ENCODE measurements around the gene GTSF1L. TPM values are rescaled to one million over a fixed set of nuclear protein-coding genes. Genes with fewer than 3 reads are reported as not detected.

The GTSF1L gene
- total RNA-seq, 1 donor from 2014 or later = not detected

GRCh38 chr20:43716123-43716522, 10.7 kb downstream of the GTSF1L start:
- Mint-ChIP-seq H3K27ac (ENCODE audit: unreplicated experiment) (no peak overlapping the region), H3K4me1 (ENCODE audit: low read depth) (no peaks in the 10 kb centered on the region), H3K36me3 (ENCODE audit: low read depth) (peaks cover 3% of the 10 kb centered on the region), H3K27me3 (ENCODE audit: low read depth) (no peaks in the 10 kb centered on the region), H3K4me3 (ENCODE audit: unreplicated experiment) (no peak overlapping the region), H3K9me3 (ENCODE audit: low read depth) (peaks cover 5% of the 10 kb centered on the region)
- TF ChIP-seq, protein P1, sequence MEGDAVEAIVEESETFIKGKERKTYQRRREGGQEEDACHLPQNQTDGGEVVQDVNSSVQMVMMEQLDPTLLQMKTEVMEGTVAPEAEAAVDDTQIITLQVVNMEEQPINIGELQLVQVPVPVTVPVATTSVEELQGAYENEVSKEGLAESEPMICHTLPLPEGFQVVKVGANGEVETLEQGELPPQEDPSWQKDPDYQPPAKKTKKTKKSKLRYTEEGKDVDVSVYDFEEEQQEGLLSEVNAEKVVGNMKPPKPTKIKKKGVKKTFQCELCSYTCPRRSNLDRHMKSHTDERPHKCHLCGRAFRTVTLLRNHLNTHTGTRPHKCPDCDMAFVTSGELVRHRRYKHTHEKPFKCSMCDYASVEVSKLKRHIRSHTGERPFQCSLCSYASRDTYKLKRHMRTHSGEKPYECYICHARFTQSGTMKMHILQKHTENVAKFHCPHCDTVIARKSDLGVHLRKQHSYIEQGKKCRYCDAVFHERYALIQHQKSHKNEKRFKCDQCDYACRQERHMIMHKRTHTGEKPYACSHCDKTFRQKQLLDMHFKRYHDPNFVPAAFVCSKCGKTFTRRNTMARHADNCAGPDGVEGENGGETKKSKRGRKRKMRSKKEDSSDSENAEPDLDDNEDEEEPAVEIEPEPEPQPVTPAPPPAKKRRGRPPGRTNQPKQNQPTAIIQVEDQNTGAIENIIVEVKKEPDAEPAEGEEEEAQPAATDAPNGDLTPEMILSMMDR (IDR thresholded peaks at IDR 0.05) = no peak
- no peak for DNase-seq (ENCODE audit: low spot score)

DNA sequence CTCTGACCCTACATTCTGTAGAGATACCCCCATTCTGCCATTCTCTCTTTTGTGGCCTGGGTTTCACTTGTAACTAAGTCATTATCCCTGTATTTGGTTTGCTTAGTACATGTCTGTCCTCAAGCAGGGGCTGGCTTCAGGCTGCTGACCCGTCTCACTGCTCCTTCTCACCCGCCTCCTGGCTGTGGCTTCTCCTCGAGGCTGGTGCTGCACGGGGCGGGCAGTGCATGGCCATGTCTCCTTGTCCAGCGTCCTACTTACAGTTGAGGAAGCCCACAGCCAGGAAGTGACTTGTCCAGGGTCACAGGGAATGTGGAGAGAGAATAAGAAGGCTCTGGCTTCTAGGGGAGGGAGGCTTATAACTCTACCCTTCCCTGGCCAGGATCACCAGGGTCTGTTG, 11.3 kb downstream of the GTSF1L start:
- Mint-ChIP-seq H3K4me3 (ENCODE audit: unreplicated experiment) (no peak overlapping the region), H3K36me3 (ENCODE audit: low read depth) (peaks cover 3% of the 10 kb centered on the region), H3K4me1 (ENCODE audit: low read depth) (no peaks in the 10 kb centered on the region), H3K9me3 (ENCODE audit: low read depth) (peaks cover 5% of the 10 kb centered on the region), H3K27me3 (ENCODE audit: low read depth) (no peaks in the 10 kb centered on the region), H3K27ac (ENCODE audit: unreplicated experiment) (no peak overlapping the region)
- TF ChIP-seq, protein P1 (IDR thresholded peaks at IDR 0.05) = no peak
- DNase-seq (ENCODE audit: low spot score) = no peak

GRCh38 chr20:43715044-43715443, 11.8 kb downstream of the GTSF1L start:
- peaks cover 4% of the 10 kb centered on the region for H3K9me3 Mint-ChIP-seq (ENCODE audit: low read depth)
- H3K36me3 Mint-ChIP-seq (ENCODE audit: low read depth) = peaks cover 3% of the 10 kb centered on the region
- no peak overlapping the region for H3K27ac Mint-ChIP-seq (ENCODE audit: unreplicated experiment)
- H3K4me3 Mint-ChIP-seq (ENCODE audit: unreplicated experiment) = no peak overlapping the region
- H3K27me3 Mint-ChIP-seq (ENCODE audit: low read depth) = no peaks in the 10 kb centered on the region
- H3K4me1 Mint-ChIP-seq (ENCODE audit: low read depth) = no peaks in the 10 kb centered on the region
- DNase-seq (ENCODE audit: low spot score) = no peak
- TF ChIP-seq, protein P1 (IDR thresholded peaks at IDR 0.05) = no peak

- H3K27me3 Mint-ChIP-seq (ENCODE audit: low read depth) = no peaks in the 10 kb centered on the region
- no peaks in the 10 kb centered on the region for H3K4me1 Mint-ChIP-seq (ENCODE audit: low read depth)
- H3K36me3 Mint-ChIP-seq (ENCODE audit: low read depth) = peaks cover 4% of the 10 kb centered on the region
- DNase-seq (ENCODE audit: low spot score) = no peak
- H3K9me3 Mint-ChIP-seq (ENCODE audit: low read depth) = no peaks in the 10 kb centered on the region
- H3K27ac Mint-ChIP-seq (ENCODE audit: unreplicated experiment) = no peak overlapping the region
- TF ChIP-seq, protein P1 (IDR thresholded peaks at IDR 0.05) = no peak
- H3K4me3 Mint-ChIP-seq (ENCODE audit: unreplicated experiment) = no peak overlapping the region
Observed at GRCh38 chr20:43711098-43711654, 15.6 kb downstream of the GTSF1L start.

GRCh38 chr20:43710370-43711044, 16.3 kb downstream of the GTSF1L start:
- no peak overlapping the region for H3K4me3 Mint-ChIP-seq (ENCODE audit: unreplicated experiment)
- no peak overlapping the region for H3K27ac Mint-ChIP-seq (ENCODE audit: unreplicated experiment)
- no peaks in the 10 kb centered on the region for H3K4me1 Mint-ChIP-seq (ENCODE audit: low read depth)
- TF ChIP-seq, protein P1 (IDR thresholded peaks at IDR 0.05) = no peak
- H3K36me3 Mint-ChIP-seq (ENCODE audit: low read depth) = peaks cover 4% of the 10 kb centered on the region
- H3K27me3 Mint-ChIP-seq (ENCODE audit: low read depth) = no peaks in the 10 kb centered on the region
- H3K9me3 Mint-ChIP-seq (ENCODE audit: low read depth) = no peaks in the 10 kb centered on the region
- no peak for DNase-seq (ENCODE audit: low spot score)
